ENCODE measurements around the gene RNF6.

Gene RNF6

GRCh38 chr13:26225896-26226617 lies 3.9 kb upstream of the RNF6 start:
- DNase-seq, result no peak

- no peak for DNase-seq
Measured at GRCh38 chr13:26222520-26223046, 469 bp upstream of the RNF6 start.

GRCh38 chr13:26221399-26221720 lies 754 bp downstream of the RNF6 start:
- DNase-seq, result no peak

GRCh38 chr13:26220575-26220974 lies 1.5 kb downstream of the RNF6 start:
- DNase-seq, result no peak

GRCh38 chr13:26219726-26220125 lies 2.4 kb downstream of the RNF6 start:
- DNase-seq, result no peak

GRCh38 chr13:26216042-26216441 lies 6.1 kb downstream of the RNF6 start:
- DNase-seq, result no peak

- no peak for DNase-seq
Measured at GRCh38 chr13:26213982-26214381, 8.1 kb downstream of the RNF6 start.

- DNase-seq, result no peak
Measured at GRCh38 chr13:26213345-26213744, 8.8 kb downstream of the RNF6 start.

GRCh38 chr13:26208287-26208686 lies 13.8 kb downstream of the RNF6 start:
- DNase-seq, result no peak

- no peak for DNase-seq
Measured at GRCh38 chr13:26202365-26202972, 19.6 kb downstream of the RNF6 start.

GRCh38 chr13:26200811-26201210 lies 21.3 kb downstream of the RNF6 start:
- no peak for DNase-seq

GRCh38 chr13:26198116-26198515 lies 24.0 kb downstream of the RNF6 start:
- DNase-seq, result no peak

GRCh38 chr13:26197298-26197697 lies 24.8 kb downstream of the RNF6 start:
- no peak for DNase-seq

- DNase-seq, result no peak
Measured at GRCh38 chr13:26186995-26187394, 35.1 kb downstream of the RNF6 start.

GRCh38 chr13:26186118-26186870 lies 35.8 kb downstream of the RNF6 start:
- DNase-seq, result peak; percentile 52

GRCh38 chr13:26185720-26186117 lies 36.4 kb downstream of the RNF6 start:
- DNase-seq, result no peak

- DNase-seq, result no peak
Measured at GRCh38 chr13:26184791-26185250, 37.3 kb downstream of the RNF6 start.

- DNase-seq, result no peak
Measured at GRCh38 chr13:26183416-26183815, 38.7 kb downstream of the RNF6 start.

GRCh38 chr13:26179344-26179743 lies 42.8 kb downstream of the RNF6 start:
- DNase-seq, result no peak

GRCh38 chr13:26168835-26169234 lies 53.3 kb downstream of the RNF6 start:
- no peak for DNase-seq

GRCh38 chr13:26168237-26168814 lies 53.8 kb downstream of the RNF6 start:
- DNase-seq, result no peak

GRCh38 chr13:26163812-26164211 lies 58.3 kb downstream of the RNF6 start:
- no peak for DNase-seq
